Stomach smooth muscle (tissue), 2 donors: Measurements from ENCODE around the gene CNTNAP2.
"Not testable (repeated sequence)": the region's sequence is repeated elsewhere in the genome, so short reads cannot be mapped to it uniquely, and the experiment has no call there.

Source experiments
- H3K27ac ChIP-seq: one replicate; pipeline ENCODE4 v1.7.0; 2013; ENCODE audit warnings: mild to moderate bottlenecking, low read length, inconsistent platforms
- H3K27me3 ChIP-seq, 2 donors: one replicate each; pipeline ENCODE4 v1.7.0; 2013; ENCODE audit warnings: low read length in 2 of 2; ENCODE audit not compliant: insufficient read depth in 2 of 2, control insufficient read depth in 1 of 2
- H3K36me3 ChIP-seq, 2 donors: one replicate each; pipeline ENCODE4 v1.7.0; 2013; ENCODE audit warnings: low read length in 2 of 2; ENCODE audit not compliant: control insufficient read depth in 2 of 2, insufficient read depth in 2 of 2
- H3K4me1 ChIP-seq: one replicate; pipeline ENCODE4 v1.7.0; 2013; ENCODE audit warnings: low read length; ENCODE audit not compliant: control insufficient read depth, insufficient read depth
- H3K4me3 ChIP-seq, 2 donors: one replicate each; pipeline ENCODE4 v1.7.0; 2013; ENCODE audit warnings: low read length in 2 of 2
- H3K9ac ChIP-seq, 2 donors: one replicate each; pipeline ENCODE4 v1.7.0; 2013; ENCODE audit warnings: low read length in 2 of 2, mild to moderate bottlenecking in 1 of 2
- H3K9me3 ChIP-seq, 2 donors: one replicate each; pipeline ENCODE4 v1.7.0; 2013; ENCODE audit warnings: low read length in 2 of 2; ENCODE audit not compliant: control insufficient read depth in 2 of 2
- donor health status: healthy.
- donor health status: Pancreatic carcinoma.

The CNTNAP2 gene

DNA sequence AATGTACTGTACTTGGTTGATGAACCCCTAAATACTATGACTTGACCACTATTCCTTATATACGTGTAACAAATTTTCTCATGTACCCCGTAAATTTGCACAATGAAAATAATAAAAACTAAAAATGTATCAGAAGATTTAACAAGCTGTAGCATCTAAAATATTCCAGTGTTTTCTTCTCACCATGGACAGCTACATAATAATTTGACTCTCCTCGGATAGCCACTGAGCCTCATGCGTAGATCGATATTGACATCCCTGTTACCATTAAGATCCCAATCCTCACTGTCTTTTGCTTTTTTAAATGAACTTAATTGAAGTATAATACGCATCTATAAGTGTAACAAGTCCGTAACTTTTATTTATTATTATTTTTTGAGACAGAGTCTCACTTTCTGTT is 2294.3 kb downstream of the CNTNAP2 start:
- Histone ChIP-seq H3K9ac (no peak overlapping the region), H3K9me3 (no peaks in the 10 kb centered on the region), H3K4me3 (no peak overlapping the region), H3K4me1 (no peaks in the 10 kb centered on the region), H3K36me3 (no peaks in the 10 kb centered on the region), H3K27me3 (no peaks in the 10 kb centered on the region), H3K27ac (no peak overlapping the region)

DNA sequence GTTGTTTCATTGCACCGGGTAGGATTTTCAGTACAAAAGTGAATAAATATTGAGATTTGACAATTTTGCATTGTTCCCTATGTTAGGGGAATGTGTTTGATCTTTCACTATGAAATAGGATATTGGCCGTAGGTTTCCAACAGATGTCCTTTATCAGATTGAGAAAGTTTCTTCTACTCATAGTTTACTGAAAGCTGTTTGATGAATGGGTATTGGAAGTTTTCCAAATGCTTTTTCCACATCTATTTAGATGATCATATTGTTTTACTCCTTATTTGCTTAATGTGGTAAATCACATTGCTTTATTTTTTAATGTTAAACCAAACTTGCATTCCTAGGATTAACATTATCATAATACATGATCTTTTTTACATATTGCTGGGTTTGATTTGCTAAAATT is 2296.1 kb downstream of the CNTNAP2 start:
- no peaks in the 10 kb centered on the region for H3K4me1 ChIP-seq
- no peaks in the 10 kb centered on the region for H3K9me3 ChIP-seq
- H3K36me3 ChIP-seq: no peaks in the 10 kb centered on the region
- no peak overlapping the region for H3K9ac ChIP-seq
- no peak overlapping the region for H3K27ac ChIP-seq
- no peaks in the 10 kb centered on the region for H3K27me3 ChIP-seq
- H3K4me3 ChIP-seq: no peak overlapping the region

DNA sequence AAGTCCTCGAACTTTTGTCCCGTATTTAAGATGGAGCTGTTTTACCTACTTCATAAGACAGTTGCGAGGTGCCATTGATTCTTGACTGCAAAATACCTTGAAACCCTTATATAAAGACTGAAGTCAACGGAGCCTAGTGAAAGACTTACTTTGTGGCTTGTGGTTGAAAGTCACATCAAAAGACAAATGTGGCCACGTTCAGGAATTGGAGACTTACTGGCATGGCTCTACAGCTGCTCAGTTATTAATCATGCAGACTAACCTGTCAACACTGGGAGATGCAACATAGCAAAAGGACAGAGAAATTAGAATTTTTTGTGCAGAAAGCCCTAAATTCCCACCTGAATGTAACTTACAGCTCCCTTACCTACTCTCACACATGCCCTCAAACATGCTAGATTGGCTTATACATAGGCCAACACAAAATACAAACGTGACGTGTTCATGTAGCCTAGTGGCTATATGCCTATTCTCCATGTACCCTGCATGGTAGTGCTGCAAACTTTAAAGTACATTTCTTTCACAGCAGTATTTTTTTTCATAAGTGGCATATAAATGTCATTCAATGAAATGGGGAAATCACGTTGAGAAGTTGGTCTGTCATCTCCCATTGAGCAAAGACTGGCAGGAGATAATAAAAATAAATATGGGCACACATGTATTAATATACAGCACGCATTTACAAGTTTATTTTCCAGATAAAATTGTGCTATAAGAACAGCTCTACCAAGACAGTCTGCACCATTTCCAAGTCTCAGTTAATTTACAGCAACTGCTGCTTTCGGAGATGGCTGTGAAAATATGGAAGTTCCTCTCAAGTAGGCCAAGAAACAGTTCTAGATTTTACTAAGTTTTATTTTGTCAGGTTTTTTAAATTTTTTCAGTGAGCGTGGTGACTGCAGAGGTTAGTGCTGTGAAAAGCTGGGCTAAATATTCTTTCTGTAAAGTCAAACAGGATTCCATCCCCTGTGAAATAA is 2303.5 kb downstream of the CNTNAP2 start:
- peaks cover 0 to 3% of the 10 kb centered on the region in 2 donors for H3K27me3 ChIP-seq
- no peak overlapping the region for H3K9ac ChIP-seq
- no peak overlapping the region for H3K27ac ChIP-seq
- H3K4me1 ChIP-seq: no peaks in the 10 kb centered on the region
- no peak overlapping the region for H3K4me3 ChIP-seq
- H3K36me3 ChIP-seq: no peaks in the 10 kb centered on the region
- no peaks in the 10 kb centered on the region for H3K9me3 ChIP-seq

DNA sequence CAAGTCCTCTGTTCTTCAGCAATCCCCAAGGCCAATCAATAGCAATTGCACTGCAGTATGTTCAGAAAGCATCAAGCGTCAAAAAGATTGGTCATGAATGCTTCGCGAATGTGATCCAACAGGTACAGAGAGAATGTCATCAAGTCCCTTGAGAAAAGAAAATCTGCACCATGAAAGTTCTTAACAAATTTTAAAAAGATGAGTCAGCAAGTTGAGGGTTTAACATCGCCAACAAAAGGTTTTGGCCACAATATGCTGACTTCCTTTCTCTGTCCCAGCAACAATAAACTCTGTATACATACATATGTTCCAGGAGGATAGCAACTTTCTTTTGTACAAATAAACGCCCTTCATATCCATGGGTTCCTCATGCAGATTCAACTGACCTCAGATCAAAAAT is 2305.4 kb downstream of the CNTNAP2 start:
- H3K36me3 ChIP-seq: no peaks in the 10 kb centered on the region
- H3K27ac ChIP-seq: no peak overlapping the region
- no peak overlapping the region for H3K4me3 ChIP-seq
- H3K9me3 ChIP-seq: no peaks in the 10 kb centered on the region
- peaks cover 0 to 3% of the 10 kb centered on the region in 2 donors for H3K27me3 ChIP-seq
- H3K9ac ChIP-seq: no peak overlapping the region
- no peaks in the 10 kb centered on the region for H3K4me1 ChIP-seq

DNA sequence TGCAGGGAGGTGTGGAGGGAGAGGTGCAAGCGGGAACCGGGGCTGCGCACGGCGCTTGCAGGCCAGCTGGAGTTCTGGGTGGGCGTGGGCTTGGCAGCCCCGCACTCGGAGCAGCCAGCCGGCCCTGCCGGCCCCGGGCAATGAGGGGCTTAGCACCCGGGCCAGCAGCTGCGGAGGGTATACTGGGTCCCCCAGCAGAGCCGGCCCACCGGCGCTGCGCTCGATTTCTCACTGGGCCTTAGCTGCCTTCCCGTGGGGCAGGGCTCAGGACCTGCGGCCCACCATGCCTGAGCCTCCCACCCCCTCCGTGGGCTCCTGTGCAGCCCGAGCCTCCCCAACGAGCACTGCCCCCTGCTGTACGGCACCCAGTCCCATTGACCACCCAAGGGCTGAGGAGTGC is 2309.8 kb downstream of the CNTNAP2 start:
- not testable (repeated sequence) for H3K4me1 ChIP-seq, H3K27ac ChIP-seq, H3K9ac ChIP-seq, H3K27me3 ChIP-seq, H3K4me3 ChIP-seq, H3K36me3 ChIP-seq, H3K9me3 ChIP-seq

DNA sequence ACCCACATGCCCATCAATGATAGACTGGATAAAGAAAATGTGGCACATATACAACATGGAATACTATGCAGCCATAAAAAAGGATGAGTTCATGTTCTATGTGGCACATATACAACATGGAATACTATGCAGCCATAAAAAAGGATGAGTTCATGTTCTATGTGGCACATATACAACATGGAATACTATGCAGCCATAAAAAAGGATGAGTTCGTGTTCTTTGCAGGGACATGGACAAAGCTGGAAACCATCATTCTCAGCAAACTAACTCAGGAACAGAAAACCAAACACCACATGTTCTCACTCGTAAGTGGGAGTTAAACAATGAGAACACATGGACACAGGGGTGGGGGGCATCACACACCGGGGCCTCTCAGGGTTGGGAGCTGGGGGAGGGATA is 2314.1 kb downstream of the CNTNAP2 start:
- not testable (repeated sequence) for H3K36me3 ChIP-seq, H3K4me1 ChIP-seq, H3K4me3 ChIP-seq, H3K9me3 ChIP-seq, H3K27me3 ChIP-seq, H3K27ac ChIP-seq, H3K9ac ChIP-seq

DNA sequence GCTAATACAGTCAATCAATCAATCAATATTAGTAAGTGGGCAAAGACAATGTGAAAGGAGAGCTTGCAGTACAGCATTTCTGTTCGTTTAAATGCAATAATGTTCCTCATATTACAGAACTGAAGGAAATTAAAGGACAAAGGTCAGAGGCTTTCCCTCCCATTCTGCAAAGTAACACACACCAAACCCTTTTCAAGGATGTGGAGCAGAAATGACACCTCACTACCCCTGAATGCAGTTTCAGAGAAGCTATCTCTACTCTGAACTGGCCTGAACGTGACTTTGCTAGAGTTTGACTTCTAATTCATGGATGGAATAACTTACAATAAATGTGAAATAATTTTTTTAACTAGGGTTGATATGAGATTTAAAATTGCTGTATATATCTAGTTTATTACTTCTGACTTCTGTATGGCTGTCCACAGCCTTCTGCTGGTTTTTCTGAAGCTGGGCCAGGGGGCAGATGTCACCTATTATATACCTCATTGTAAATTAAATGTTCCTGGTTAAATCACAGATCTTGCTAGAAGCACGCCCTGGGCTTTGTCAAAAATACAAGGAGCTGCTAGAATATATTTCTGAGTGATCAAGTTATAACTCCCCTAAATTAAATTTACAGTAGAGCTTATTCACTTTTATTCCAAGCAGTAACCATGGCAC is 2317.1 kb downstream of the CNTNAP2 start:
- Histone ChIP-seq H3K4me3 (no peak overlapping the region), H3K9ac (no peak overlapping the region), H3K27ac (no peak overlapping the region), H3K4me1 (no peaks in the 10 kb centered on the region), H3K27me3 (no peaks in the 10 kb centered on the region), H3K36me3 (no peaks in the 10 kb centered on the region), H3K9me3 (peaks cover 0 to 3% of the 10 kb centered on the region in 2 donors)

DNA sequence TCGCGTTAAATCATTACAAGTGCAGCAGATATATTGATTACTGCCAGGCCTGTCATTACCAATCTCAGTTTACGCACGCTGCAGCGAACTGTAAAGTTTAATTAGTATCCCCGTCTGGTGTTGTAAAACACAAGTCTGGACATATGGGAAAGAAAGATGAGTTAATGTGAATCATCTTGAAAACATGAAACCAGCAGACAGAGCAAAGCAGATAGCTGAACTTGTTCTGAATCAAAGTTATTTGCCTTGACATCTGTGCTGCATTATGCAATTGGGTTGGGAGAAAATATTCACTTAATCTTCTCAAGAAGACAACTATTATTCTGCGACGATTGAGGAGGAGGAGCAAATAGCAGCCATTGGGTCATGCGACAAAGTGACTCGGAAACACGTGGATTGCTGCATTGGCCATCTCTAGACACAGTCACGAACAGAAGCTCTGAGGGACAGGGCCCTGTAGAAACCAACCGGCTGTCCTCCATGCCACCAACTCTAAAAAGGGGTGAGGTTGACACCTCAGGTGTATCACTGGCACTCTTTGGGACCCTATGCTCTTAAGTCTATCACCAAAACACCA is 2317.7 kb downstream of the CNTNAP2 start:
- H3K4me3 ChIP-seq: no peak overlapping the region
- H3K4me1 ChIP-seq: no peaks in the 10 kb centered on the region
- no peak overlapping the region for H3K27ac ChIP-seq
- no peaks in the 10 kb centered on the region for H3K36me3 ChIP-seq
- no peaks in the 10 kb centered on the region for H3K27me3 ChIP-seq
- no peak overlapping the region for H3K9ac ChIP-seq
- peaks cover 0 to 3% of the 10 kb centered on the region in 2 donors for H3K9me3 ChIP-seq

DNA sequence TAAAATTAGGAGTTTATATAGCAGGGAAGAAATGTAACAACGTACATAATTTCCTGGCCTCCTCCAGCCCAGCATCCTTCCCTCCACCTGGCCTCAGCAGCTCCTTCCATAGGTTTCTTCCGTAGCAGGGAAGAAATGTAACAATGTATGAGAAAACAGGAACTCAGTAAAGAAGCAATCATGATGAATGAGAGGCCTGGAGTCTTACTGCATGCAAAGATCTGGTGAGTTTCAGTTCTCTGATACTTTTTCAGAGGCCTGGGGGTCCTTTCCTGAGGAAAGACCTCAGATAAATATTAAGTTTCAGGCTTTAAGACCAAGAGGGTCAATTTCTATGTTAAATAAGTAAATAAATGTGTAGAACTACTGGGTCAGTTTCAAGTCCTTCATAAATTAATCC is 2318.3 kb downstream of the CNTNAP2 start:
- H3K27me3 ChIP-seq: no peaks in the 10 kb centered on the region
- no peaks in the 10 kb centered on the region for H3K36me3 ChIP-seq
- H3K4me3 ChIP-seq: no peak overlapping the region
- H3K9ac ChIP-seq: no peak overlapping the region
- H3K9me3 ChIP-seq: peaks cover 0 to 3% of the 10 kb centered on the region in 2 donors
- no peak overlapping the region for H3K27ac ChIP-seq
- no peaks in the 10 kb centered on the region for H3K4me1 ChIP-seq

DNA sequence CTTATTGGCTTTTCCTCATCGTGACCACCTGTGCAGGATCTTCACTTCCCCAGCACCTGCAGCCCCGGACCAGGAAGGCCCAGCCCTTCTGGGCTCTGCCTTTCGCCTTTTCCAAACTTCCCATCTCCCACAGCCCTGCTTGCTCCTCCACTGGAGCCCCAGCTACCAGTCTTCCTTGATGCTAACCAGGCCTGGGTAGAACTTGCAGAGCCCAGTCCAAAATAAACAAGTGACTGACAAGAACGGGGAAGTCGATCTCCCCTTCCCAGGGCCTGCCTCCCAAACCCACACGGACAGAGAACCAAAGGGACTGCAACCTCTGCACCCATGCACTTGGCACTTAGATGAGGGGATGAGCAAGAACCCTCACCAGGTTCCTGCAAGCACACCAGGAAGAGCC is 2319.1 kb downstream of the CNTNAP2 start:
- Histone ChIP-seq H3K36me3 (no peaks in the 10 kb centered on the region), H3K4me3 (no peak overlapping the region), H3K27me3 (no peaks in the 10 kb centered on the region), H3K27ac (no peak overlapping the region), H3K9me3 (peaks cover 0 to 3% of the 10 kb centered on the region in 2 donors), H3K9ac (no peak overlapping the region), H3K4me1 (no peaks in the 10 kb centered on the region)
